Measurements from ENCODE around the gene EPHA8.
A peak's percentile ranks its signal among the peaks of the same experiment; 100 is the strongest.

Gene EPHA8

GRCh38 chr1:22619252-22619651 is 56.0 kb downstream of the EPHA8 start:
- no peak for DNase-seq (ENCODE audit: low spot score)

- no peak for DNase-seq (ENCODE audit: low spot score)
Observed at GRCh38 chr1:22619798-22620197, 56.5 kb downstream of the EPHA8 start.

GRCh38 chr1:22621761-22622160 is 58.5 kb downstream of the EPHA8 start:
- DNase-seq (ENCODE audit: low spot score), result no peak

DNA sequence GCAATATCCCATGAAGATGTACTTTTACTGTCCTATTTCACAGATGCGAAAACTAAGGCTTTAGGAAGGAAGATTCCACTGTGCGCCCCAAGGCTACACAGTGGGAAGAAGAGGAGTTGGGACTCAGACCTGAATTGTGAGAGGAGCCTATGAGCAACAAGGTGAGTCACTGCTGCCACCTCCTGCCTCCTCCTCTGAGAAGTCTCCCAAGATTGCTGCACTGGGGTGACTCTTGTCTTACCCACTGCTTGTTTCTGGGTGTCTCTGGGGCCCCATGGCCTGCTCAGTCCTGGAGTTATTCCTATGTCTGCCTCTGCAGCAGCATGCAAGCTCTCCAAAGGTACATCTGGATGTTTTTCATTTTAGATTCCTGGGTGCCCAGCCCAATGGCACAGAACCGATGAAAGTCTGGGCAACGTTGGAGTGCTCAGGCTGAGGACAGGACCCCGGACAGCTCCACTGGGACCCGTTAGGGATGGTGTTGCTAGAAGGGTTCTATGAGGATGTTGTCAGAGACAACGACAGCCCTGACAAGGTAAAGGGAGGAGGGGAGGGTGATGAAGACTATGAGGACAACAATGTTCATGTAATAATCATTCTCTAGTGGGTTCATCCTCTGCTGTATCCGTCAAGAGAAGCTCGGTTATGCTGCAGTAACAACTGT is 62.1 kb downstream of the EPHA8 start:
- DNase-seq (ENCODE audit: low spot score), result no peak

- DNase-seq (ENCODE audit: low spot score), result no peak
Observed at GRCh38 chr1:22626237-22627157, 63.2 kb downstream of the EPHA8 start.

- no peak for DNase-seq (ENCODE audit: low spot score)
Observed at GRCh38 chr1:22627331-22627730, 64.0 kb downstream of the EPHA8 start.

DNA sequence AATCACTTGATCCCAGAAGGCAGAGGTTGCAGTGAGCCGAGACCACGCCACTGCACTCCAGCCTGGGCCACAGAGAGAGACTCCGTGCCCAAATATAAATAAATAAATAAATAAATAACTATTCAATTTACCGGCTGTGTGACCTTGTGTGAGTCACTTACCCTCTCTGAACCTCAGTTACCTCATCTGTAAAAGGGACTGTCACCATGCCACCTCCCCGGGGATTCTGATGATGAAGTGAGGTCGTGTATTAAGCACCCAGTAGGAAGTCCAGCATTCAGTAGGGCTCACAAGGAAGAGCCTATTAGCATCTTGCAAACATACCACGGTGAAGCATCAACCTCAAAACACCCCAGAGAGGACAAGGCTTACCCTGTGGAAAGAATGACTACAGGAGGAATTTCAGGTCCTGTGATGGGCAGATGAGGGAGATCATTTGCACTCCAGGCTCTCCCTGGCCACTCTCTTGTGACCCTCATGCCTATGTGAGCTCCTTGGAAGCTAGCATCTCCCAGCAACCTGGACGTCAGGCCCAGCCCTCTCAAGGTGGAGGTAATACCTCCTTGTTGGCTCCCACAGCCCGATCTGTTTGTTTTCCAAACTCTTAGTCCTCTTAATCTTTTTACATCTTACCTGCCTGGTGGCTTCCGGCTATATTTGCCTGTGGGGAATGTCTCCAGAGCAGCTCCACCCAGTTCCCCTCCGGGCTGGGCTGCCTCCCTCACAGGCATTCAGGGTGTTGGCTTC is 65.6 kb downstream of the EPHA8 start:
- no peak for DNase-seq (ENCODE audit: low spot score)

GRCh38 chr1:22629886-22630285 is 66.6 kb downstream of the EPHA8 start:
- no peak for DNase-seq (ENCODE audit: low spot score)

- no peak for DNase-seq (ENCODE audit: low spot score)
Observed at GRCh38 chr1:22633697-22634463, 70.6 kb downstream of the EPHA8 start.

DNA sequence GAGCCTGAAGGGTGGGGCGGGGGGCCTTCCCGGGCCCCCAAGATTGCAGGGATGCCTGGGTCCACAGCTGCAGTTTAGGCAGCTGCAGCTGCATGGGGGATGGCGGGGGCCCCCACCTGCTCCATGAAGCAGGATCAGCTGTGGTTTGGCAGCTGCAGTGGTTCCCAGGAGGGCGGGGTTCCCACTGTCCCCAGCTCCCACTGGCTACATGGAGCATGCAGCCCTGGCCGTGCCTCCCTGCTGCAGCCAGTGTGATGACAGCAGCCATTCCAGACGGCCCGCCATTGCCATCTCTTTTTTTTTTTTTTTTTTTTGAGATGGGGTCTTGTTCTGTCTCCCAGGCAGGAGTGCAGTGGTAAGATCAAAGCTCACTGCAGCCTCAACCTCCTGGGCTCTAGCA is 72.1 kb downstream of the EPHA8 start:
- DNase-seq (ENCODE audit: low spot score), result no peak

- DNase-seq (ENCODE audit: low spot score), result no peak
Observed at GRCh38 chr1:22636353-22636752, 73.1 kb downstream of the EPHA8 start, which contains the start of gene C1QA. C1QA (plus strand) TSS chr1:22636628; CDS start chr1:22637617, 989 bp downstream.

DNA sequence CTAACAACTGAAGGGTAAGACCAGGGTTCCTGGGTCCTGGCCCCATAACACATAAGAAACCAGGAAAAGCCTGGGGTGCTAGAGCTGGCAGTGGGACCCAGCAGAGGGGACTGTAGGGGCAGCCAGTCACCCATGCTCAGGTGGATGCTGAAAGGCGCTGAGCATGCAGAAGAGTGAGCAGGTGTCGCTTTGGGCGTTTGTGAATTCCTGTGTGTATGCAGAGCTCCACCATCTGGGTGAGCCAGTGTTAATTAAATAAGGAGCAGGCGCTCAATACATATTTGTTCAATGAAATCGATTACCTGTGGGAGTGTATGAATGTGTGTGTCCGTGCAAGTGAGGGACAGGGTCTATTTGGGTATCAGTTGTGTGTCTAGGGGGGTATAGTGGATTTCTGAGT is 73.6 kb downstream of the EPHA8 start:
- no peak for DNase-seq (ENCODE audit: low spot score)

DNA sequence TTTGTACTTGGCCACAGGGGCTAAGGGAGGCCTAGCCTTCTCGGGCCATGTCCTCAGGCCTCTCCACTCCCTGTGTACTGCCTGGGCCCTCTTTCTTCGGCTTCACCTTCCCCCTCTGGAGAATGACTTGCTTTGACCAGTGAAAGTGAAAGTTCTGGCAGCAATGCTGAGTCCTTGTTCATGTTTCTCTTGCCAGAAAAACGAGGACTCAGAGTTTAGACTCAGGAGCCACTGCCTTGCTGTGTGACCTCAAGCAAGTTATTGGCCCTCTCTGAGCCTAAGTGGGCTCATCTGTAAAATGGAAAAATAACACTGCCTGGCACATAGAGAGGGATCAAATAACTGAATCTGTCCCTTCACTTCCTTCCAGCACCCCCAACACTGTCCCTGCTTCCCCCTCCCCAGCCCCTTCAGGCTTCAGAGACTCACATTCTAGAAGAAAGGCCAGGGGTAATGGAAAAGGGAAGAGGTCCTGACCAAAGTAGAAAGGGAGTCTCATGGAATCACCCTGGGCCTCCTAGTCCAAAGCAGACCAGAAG is 74.7 kb downstream of the EPHA8 start:
- no peak for DNase-seq (ENCODE audit: low spot score)

GRCh38 chr1:22638476-22639234 is 75.4 kb downstream of the EPHA8 start:
- no peak for DNase-seq (ENCODE audit: low spot score)

DNA sequence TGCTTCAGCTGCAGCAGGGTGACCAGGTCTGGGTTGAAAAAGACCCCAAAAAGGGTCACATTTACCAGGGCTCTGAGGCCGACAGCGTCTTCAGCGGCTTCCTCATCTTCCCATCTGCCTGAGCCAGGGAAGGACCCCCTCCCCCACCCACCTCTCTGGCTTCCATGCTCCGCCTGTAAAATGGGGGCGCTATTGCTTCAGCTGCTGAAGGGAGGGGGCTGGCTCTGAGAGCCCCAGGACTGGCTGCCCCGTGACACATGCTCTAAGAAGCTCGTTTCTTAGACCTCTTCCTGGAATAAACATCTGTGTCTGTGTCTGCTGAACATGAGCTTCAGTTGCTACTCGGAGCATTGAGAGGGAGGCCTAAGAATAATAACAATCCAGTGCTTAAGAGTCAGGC is 76.0 kb downstream of the EPHA8 start:
- no peak for DNase-seq (ENCODE audit: low spot score)

GRCh38 chr1:22641247-22641646 is 78.0 kb downstream of the EPHA8 start:
- DNase-seq (ENCODE audit: low spot score), result no peak

DNA sequence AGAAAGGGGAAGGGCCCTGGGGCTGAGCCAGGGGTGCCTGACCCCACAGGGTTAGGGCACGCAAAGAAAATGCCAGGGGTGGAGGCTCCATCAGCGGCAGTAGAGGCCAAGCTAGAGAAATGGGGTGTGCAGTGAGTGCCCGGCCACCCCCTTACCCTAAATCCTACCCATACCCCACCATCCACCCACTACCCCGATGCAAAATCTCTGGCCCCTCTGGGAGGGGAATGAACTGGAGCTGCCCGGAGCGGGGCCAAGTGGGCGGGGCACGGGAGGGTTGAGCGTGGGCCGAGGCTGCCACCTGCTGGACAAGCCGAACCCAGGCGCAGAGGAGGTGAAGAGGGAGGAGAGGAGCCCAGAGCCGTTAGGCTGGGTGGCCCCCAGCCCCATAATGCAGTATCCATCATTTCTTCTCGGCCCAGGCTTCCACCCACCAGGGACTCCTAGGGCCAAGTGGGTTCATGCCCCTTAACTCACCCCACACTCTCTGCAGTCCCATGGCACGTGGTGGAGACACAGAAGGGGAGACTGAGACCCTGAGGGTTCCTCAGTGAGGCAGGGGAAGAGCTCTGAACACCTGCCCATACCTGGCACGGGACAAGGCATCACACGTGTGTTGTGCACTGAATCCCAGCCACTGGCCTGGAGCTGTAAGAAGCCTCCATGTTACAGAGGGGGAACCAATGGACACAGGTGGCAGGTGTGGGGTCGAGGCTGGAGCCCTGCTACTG is 78.8 kb downstream of the EPHA8 start:
- peak; percentile 52 for DNase-seq (ENCODE audit: low spot score)

- no peak for DNase-seq (ENCODE audit: low spot score)
Observed at GRCh38 chr1:22643381-22643780, 80.1 kb downstream of the EPHA8 start, which contains the start of gene C1QC. C1QC (plus strand) TSS chr1:22643633; CDS start chr1:22644024, 391 bp downstream.

GRCh38 chr1:22643928-22644327 is 80.6 kb downstream of the EPHA8 start:
- no peak for DNase-seq (ENCODE audit: low spot score)

DNA sequence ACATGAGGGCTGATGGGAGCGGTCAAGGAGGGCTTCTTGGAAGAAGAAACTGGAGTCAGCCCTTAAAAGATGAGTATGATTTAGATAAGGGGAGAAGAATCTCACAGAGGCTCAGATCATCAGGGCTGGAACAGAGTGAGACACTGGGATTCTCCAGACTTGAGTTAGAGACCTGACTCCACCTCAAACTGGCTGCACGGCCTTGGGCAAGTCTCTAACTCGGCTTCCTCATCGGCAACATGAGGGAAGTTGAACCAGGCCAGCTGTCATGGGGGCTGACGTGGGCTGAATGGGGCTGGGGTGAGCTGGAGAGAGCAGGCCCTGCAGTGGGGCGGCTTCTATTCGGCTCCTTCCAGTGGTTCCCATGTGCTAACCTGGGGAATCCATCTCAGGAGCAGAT is 82.6 kb downstream of the EPHA8 start:
- no peak for DNase-seq (ENCODE audit: low spot score)

All from hematopoietic multipotent progenitor cell treated with erythropoietin and hydrocortisone succinate and interleukin-3 and kit ligand, for 17 days (in vitro differentiated cells).